Hematopoietic multipotent progenitor cell (in vitro differentiated cells): ENCODE data around the gene ANKFY1. TPM values are rescaled to one million over a fixed set of nuclear protein-coding genes. Genes with fewer than 3 reads are reported as not detected.
A peak's percentile ranks its signal among the peaks of the same experiment; 100 is the strongest.

ENCODE experiments used
- DNase-seq, 3 donors: peaks; one replicate each; pipeline ENCODE4 v3.0.0-alpha.2; 2011 to 2015; ENCODE audit warnings: low read depth in 2 of 3, low spot score in 2 of 3
- total RNA-seq: library from RNA; depleted of rRNA; stranded (reverse); fragments of >200 nt; gene quantifications from one replicate; pipeline ENCODE4 v1.2.3, GENCODE V29; 2012

Gene ANKFY1, protein sequence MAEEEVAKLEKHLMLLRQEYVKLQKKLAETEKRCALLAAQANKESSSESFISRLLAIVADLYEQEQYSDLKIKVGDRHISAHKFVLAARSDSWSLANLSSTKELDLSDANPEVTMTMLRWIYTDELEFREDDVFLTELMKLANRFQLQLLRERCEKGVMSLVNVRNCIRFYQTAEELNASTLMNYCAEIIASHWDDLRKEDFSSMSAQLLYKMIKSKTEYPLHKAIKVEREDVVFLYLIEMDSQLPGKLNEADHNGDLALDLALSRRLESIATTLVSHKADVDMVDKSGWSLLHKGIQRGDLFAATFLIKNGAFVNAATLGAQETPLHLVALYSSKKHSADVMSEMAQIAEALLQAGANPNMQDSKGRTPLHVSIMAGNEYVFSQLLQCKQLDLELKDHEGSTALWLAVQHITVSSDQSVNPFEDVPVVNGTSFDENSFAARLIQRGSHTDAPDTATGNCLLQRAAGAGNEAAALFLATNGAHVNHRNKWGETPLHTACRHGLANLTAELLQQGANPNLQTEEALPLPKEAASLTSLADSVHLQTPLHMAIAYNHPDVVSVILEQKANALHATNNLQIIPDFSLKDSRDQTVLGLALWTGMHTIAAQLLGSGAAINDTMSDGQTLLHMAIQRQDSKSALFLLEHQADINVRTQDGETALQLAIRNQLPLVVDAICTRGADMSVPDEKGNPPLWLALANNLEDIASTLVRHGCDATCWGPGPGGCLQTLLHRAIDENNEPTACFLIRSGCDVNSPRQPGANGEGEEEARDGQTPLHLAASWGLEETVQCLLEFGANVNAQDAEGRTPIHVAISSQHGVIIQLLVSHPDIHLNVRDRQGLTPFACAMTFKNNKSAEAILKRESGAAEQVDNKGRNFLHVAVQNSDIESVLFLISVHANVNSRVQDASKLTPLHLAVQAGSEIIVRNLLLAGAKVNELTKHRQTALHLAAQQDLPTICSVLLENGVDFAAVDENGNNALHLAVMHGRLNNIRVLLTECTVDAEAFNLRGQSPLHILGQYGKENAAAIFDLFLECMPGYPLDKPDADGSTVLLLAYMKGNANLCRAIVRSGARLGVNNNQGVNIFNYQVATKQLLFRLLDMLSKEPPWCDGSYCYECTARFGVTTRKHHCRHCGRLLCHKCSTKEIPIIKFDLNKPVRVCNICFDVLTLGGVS
- total RNA-seq: 35.3 TPM

DNA sequence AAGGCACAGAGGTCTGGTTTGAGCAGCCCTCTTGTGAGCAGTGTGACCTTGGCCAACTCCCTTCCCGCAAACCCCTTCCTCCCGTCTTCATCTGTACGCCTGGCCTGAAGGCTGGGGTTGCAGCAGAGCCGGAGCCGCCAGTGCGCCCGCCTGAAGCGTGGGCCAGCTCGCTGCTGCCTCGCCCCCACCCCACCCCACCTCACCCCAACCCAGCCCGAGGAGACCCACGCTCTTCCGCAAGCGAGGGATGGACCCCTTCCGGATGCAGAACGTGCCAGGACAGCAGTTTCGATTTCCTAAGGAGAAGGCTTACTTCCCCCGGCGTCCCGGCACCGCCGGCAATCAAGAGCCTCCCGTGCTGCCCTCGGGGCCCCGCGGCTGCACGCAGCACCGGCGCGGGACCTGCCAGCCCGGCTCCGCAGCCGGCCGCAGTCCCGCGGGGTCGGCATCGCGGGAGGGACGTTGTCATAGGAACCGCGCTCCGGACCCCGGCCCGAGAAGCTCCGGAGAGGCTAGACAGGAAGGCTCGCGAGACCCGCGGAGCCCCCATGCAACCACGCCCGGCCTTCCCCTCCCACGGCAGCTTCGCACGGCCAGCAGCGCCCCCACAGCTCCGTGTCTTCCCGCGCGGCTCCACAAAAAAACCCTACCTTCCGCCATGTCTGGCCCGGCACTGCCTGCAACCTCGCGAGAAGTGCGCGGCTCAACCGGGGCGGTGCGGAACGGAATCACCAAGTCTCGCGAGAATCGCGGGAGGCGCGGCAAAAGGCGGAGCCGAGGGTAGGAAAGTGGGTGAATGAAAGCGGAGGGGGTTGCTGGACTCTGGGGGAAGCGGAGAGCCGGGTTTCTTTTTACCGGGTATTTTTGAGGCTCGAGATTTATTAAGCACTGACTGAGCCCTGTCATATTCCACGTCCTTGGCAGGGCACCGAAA lies at the start of gene ANKFY1:
Gene ANKFY1 (minus strand): TSS at position 698 of the 934 bp plus-strand sequence. CDS start 38 bp downstream, at position 660.
- peak; percentile 94 to 97 (median 97) for DNase-seq

DNA sequence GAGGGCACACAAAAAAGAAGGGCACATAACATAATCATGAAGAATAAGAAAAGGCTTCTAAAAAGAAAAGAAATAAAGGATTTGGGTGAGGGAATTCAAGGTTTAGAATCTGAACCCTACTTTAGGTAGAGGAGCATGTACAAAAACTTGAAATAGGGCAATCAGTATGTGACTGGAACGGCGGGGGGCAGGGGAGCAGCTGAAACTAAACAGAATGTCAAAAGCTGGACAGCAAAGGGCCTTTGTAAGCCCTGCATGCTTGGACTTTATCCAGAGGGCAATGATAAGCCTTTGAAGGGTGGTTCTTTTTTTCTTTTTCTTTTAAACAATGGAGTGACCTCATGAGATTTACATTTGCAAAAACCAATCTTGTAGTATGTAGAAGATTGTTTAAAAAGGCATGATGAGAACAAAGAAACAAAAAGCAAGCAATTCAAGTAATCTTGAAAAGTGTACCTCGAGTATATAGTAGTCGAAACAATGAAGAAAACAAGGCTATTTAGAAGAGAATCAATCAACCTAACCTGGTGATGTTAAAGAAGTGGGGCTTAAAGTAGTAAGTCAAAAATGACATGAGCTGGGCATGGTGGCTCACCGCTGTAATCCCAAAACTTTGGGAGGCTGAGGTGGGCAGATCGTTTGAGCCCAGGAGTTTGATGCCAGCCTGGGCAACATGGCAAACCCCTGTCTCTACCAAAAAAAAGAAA lies 46.7 kb upstream of the ANKFY1 start:
- DNase-seq: no peak

DNA sequence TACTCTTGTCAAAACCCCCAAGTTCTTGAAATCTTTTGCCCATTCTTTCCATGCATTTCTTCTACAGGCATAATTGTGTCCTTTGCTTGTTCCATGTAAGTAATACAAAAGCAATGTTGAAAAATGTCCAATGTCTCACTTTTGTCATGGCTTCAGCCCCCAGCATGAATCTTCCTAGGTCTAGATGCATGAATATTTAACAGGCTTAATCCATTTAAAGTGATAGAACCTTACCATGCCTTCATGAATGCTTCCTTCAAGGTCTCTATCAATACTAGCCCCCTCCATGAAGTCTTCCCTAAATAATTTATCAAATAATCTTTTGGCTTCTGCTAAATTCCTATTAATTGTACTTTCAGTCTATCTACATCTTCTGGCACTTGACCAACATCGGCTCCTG lies 46.1 kb upstream of the ANKFY1 start:
- no peak for DNase-seq

DNA sequence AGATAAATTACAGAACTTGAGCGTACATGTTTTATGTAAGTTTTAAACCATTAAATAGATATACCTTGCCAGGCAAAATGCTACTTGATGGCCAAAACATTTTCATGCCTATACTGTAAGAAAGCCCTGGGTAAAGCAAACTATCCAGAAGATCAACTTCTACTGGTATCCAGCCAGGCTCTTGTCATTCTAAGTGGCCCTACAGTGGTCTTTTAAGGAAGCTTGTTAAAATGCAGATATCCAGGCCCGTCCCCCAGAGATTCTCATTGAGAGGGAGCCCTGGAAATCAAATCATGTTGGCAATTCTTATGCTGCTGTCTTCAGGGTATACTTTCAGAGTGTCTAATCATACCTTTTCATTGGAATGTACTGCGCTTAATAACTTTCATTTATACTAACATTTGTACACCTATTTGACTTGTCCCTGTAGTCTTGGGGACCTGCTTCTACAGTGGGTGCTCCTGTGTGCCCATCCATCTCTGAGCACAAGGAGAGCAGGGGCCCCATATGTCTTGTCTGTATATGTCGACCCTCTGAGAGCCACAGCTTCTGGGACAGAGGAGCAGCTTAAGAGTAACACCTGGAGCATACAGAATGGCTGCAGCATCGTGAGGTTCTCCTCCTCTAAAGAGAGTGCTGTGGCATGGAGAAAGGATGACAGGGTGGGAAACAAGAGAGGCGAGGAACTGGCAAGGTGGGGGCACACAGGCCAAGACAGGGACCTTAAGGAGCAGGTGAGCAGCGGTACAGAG lies 43.6 kb upstream of the ANKFY1 start:
- no peak for DNase-seq

DNA sequence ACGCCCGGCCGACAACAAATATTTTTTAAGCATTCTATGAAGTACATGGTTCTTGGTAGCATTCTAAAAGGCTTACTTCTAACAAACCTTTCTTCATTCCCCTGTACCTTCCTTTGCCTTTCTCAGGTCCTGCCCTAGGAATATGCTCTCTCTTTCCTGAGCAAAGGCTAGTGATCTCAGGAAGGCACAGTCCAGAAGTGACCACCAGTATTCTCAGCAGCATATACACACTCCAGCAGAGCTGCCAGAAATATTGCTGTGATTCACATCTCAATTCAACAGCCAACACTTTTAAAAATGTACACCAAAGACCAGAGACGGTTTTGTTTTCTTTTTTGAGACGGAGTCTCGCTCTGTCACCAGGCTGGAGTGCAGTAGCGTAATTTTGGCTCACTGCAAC lies 41.4 kb upstream of the ANKFY1 start:
- no peak for DNase-seq

DNA sequence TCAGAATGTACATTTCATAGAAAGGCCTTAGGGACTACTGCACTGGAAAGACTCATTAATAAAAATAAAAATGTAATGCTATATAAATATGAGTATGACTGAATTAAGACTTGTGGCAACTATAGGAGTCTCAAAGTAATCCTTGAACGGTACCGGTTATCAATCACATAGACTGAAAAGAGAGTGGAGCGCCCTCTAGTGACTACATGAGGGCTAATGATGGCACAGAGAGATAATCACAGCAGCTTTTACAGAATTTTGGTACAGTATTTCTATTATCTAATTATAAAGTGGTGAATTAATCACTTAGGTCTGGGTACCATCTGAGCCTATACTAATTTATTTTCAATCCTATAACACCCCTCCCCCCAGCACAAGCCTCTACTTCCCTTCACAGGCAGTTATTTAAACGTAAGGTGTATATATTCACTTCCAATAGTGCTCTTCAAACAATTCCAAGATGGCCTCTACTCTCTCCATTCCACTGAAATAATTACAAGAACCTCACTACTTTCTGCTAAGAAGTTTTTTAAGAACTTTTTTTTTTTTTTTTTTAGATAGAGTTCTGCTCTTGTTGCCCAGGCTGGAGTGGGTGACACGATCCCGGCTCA lies 40.7 kb upstream of the ANKFY1 start:
- peak; percentile 33 to 70 (median 41) for DNase-seq

DNA sequence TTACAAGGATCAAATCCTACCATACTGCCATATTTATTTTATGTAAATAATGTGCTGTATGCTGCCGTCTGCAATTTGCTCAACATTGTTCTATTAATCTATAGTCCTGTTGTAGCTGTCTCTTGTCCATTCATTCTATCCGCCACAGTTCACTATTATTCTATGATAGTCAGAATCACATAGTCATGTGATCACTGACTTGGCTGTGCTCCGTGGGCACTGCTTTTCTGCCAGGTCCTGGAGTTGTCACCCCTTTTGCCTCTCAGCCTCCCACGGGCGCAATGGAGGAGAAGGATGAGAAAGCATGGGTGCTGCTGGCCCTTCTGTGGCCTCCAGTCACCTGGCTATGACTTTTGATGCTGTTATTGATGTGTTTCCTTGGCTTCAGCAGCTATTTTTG lies 37.3 kb upstream of the ANKFY1 start:
- DNase-seq: no peak

DNA sequence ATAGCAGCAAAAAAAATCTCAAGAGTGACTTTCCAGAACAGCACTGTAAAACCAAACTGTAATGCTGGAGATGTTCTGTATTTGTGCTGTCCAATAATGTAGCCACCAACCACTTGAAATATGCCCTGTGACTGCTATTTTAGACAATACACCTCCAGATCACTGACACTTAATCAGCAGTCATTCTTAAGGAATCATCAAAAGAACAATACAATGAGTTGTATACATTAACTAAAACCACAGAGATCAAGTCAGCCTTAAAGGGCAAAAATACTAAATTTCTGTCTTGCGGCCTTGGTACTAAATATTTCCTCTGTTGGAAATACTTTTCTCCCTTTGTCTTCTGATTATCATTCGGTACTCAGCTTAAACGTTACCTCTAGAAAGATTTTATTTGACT lies 33.6 kb upstream of the ANKFY1 start:
- no peak for DNase-seq

DNA sequence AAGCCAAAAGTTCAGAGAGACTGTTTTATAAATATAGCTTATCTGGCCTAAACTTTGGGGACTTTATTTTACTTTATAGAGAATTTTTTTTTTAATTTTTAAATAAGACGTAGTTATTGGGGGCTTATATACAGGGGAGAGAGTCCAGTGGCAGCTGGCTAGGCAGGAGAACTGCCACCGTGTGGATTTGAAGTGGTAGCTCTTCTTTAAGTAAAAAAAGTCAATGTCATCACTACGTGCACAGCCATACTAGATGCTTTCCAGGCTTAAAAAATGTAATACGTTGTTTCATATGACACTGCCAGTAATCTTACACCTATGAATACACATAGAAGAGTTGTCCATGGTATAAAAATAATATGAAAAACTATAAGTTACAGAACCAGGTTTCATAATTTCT lies 31.9 kb upstream of the ANKFY1 start:
- DNase-seq: no peak

DNA sequence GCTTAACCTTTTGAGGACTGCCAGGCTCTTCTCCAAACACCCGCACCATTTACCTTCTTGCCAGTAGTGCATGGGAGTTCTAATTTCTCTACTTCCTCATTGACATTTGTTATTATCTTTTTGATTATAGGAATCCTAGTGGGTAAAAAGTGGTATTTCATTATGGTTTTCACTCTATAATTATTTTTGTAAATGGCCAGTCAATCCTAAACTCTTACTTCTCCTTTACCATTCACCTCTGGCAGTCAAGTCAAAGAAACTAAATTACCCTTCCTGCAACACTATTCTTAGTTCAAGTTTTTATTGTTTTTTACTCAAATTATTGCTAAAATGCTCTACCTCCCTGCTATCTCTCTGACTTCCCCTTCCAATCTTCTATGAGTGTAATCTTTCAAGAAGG lies 29.8 kb upstream of the ANKFY1 start:
- DNase-seq: peak in 1 of 3 donors; percentile 7

DNA sequence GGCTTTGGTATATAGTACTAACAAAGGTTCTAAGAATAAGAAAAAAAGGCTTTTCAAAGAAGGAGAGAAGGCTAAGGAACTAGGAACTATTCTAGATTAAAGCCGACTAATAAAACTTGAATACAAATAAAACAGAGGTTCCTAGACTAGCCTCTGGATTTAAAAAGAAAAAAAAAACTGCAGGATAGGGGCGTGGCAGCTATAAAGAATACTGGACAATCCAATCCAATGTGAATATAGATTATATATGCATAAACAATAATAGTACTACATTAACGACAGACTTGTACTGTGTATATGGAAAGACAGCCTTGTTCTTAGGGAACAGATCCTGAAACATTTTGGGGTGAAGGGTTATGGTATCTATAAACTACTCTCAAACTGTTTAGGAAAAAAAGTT lies 23.9 kb upstream of the ANKFY1 start:
- no peak for DNase-seq

DNA sequence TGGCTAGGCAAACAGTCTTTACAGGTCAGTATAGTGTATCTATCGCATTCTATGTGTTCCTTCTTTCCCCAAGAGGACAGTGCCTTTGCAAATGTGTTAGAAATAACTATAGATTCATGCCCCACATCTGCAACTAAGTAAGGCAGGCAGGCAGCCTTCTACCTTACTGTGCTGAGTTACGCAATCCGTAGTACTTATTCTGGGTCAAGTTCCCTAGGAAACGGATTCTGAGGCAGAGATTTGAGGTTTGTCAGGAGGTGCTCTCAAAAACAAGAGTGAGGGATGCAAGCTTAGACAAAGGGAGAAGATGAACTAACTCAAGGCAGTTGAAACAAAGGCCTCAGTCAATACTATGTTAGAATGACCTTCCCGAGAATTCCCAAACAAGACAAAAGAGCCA lies 12.7 kb upstream of the ANKFY1 start:
- DNase-seq: no peak

DNA sequence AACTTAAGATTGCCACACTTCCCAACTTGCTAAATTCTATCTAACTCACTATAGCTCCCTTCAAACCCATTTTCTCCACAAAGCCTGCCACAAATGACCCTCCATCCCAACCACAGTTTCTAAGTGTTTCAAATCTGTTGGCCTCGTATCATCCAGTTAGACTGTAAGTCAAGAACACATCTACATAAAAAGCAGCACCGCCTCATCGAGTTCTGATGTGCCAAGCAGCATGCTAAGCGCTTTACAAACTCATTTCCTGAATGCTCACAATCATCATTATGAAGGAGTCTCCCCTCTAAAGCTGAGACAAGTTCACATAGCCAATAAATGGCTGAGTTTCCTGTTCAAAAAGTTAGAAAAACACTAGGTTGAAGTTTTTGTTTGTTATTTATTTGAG lies 9.2 kb upstream of the ANKFY1 start:
- DNase-seq: no peak

DNA sequence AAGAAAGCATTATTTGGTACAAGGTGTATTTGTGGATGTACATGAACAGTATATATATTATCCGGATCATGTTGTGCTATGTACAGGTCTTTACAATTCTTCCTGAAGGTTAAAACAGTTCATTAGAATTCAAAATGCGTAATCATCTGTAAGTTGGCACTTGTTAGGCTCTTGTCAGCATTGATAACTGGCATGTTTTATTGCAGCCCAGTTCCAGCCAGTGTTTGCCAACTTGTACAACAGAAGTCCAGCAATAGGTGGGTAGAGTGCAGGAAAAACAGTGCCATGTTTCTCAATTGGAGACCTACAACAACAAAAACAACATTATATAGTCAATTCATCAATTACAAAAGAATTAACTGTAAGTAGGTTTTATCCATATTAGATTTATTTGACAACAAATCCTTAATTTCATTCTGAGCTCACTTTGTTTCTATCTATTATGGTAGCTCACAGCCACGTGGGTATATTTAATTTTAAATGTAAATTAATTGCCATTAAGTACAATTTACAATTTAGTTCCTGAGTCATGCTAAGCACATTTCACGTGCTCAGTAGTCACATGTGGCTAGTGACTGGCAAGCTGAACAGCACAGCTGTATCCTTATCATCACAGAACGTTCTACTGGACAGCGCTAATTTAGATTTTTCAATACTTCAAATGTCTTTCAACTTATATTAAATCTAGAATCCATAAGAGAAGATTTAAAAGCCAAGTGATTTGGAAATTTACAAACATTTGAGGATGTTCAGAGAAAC lies 8.6 kb upstream of the ANKFY1 start:
- DNase-seq: no peak

DNA sequence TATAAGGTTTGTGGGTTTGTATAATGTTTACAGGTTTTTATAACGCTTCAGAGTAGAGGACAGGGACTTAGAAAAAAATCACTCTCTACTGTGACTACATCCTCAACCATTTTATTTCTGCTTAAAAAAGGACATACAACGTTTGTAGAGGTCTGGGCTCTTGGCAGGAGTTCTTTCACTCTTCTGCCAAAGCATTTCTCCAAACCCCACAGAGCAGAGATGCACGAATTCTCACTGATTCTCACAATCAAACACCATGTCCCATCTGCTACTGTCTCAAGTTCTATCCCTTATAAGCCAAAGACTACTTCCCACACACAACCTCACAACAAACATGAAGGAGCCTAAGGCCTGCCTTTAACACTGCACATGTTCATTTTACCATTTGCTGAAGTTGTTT lies 7.0 kb upstream of the ANKFY1 start:
- DNase-seq: no peak

DNA sequence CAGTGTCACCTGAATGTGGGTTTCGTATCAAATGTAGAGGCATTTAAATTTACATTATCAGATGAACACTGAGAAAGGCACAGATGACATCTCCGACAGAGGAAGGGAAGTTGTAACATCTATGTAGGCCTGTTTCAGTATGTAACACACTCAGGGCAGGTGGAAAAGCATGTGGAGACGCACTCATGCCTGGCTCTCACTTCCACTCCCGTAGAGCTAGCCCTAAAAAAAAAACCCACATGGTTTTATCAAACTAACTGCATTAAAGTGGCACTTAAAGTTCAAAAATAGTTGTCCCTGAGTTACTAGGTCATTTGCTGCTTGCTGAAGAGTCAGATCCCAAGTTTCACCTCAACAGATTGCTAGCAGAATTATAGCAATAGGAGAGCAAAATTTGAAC lies 6.1 kb upstream of the ANKFY1 start:
- no peak for DNase-seq

DNA sequence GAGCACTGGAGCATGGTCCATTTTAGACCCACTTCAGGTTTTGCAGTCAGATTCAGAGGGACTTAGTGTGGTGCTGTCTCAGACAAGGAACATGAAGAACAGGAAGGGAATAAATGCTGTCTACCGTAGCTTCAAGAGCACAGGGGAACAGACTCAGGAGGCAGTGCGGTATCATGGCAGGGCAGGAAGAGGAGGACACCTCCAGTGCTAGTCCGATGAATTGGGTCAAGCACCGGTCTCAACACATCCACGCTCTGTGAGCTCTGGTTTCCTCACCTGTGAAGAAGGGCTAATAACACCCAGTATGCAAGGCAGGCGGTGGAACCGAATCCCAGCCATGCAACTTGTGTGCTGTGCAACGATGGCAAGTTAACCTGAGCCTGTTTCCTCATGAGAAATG lies 3.6 kb upstream of the ANKFY1 start:
- no peak for DNase-seq

DNA sequence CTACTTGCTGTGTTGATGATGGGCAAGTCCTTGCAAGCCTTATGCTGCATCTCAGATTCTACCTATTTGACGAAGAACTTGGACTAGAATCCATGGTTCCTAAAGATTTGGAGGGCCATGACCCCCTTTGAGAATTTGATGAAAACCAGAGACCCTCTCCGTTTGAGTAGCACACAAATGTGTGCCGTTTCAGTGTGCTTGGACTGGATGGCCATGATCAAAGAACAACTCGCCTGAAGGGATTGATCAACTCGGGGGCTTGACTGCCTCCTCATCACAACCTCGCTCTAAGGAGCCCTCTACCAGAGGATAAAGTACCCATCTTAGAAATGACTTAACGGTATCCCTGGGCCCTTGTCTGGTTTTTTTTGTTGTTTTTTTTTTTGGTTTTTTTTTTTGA lies 2.8 kb upstream of the ANKFY1 start:
- no peak for DNase-seq
